Calu3 (cell line): ENCODE measurements around the gene NAGLU. TPM values are rescaled to one million over a fixed set of nuclear protein-coding genes. Genes with fewer than 3 reads are reported as not detected.

Source experiments
- BruUV-seq: library from RNA; stranded (reverse); fragments of 400-500 nt; replicated peaks from 2 replicates; lab custom pipeline; 2021; lab: Mats Ljungman, UMichigan
- CTCF ChIA-PET: fragments of 300-600 bp; sonication (Branson Sonifier 250); formaldehyde crosslinking; loops from one replicate; lab custom pipeline; 2022; ENCODE audit warnings: antibody characterized with exemption; lab: Charles Lee
- DNase-seq: peaks from one replicate; pipeline ENCODE4 v3.0.0; 2022
- H3K27ac Mint-ChIP-seq: one replicate; pipeline ENCODE4 v1.8.0; 2022; ENCODE audit warnings: mixed read lengths; ENCODE audit not compliant: unreplicated experiment
- H3K27me3 Mint-ChIP-seq: one replicate; pipeline ENCODE4 v1.8.0; 2022; ENCODE audit warnings: mixed read lengths; ENCODE audit not compliant: unreplicated experiment
- H3K36me3 Mint-ChIP-seq: one replicate; pipeline ENCODE4 v1.8.0; 2022; ENCODE audit warnings: mild to moderate bottlenecking, moderate library complexity, mixed read lengths; ENCODE audit not compliant: insufficient read depth, unreplicated experiment
- H3K4me1 Mint-ChIP-seq: one replicate; pipeline ENCODE4 v1.8.0; 2022; ENCODE audit warnings: mild to moderate bottlenecking, low read depth, mixed read lengths; ENCODE audit not compliant: unreplicated experiment
- H3K4me3 Mint-ChIP-seq: one replicate; pipeline ENCODE4 v1.8.0; 2022; ENCODE audit warnings: mild to moderate bottlenecking, low read depth, moderate library complexity, mixed read lengths; ENCODE audit not compliant: unreplicated experiment
- H3K9me3 Mint-ChIP-seq: one replicate; pipeline ENCODE4 v1.8.0; 2022; ENCODE audit warnings: low read depth, mixed read lengths; ENCODE audit not compliant: unreplicated experiment
- intact Hi-C: fragments of 100-400 bp; cut with micrococcal nuclease; formaldehyde crosslinking; loops from one replicate; pipeline ENCODE4 v1.10.0; 2022; ENCODE audit not compliant: unreplicated experiment
- total RNA-seq: library from RNA; stranded (reverse); gene quantifications from 2 replicates; pipeline ENCODE4 v1.2.3, GENCODE V29; 2022
- TF ChIP-seq, protein P1 (sequence below): fragments of 200-600 bp; IDR thresholded peaks from one replicate; pipeline ENCODE4 v1.8.0; 2022; ENCODE audit warnings: antibody characterized with exemption; ENCODE audit not compliant: unreplicated experiment

Gene NAGLU
- total RNA-seq, 1 experiment from 2014 or later, result 53.8 TPM

DNA sequence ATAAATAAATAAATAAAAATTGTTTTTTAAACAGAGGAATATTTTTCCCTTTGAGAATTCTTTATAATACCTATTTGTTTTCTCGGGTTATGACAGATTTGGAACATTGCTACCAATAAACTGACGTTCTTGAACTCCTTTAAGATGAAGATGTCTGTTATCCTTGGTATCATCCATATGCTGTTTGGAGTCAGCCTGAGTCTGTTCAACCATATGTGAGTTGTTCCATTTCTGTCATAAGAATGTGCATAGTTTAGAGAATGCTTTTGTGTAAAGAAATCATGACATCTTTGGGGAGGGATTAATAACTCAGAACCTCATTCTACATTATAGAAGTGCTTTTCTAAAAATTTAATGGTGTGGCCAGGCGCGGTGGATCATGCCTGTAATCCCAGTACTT lies 37.2 kb upstream of the NAGLU start:
- CTCF ChIA-PET, result interaction anchor here (0.6 kb wide), 1 partner anchor 41 kb away, joined by 4 read pairs; no protein-coding TSS in a partner anchor
- Mint-ChIP-seq H3K27me3 (no peaks in the 10 kb centered on the region), H3K4me1 (no peaks in the 10 kb centered on the region), H3K4me3 (no peak overlapping the region), H3K36me3 (peaks cover 88% of the 10 kb centered on the region), H3K27ac (no peak overlapping the region), H3K9me3 (no peaks in the 10 kb centered on the region)
- TF ChIP-seq, protein P1, sequence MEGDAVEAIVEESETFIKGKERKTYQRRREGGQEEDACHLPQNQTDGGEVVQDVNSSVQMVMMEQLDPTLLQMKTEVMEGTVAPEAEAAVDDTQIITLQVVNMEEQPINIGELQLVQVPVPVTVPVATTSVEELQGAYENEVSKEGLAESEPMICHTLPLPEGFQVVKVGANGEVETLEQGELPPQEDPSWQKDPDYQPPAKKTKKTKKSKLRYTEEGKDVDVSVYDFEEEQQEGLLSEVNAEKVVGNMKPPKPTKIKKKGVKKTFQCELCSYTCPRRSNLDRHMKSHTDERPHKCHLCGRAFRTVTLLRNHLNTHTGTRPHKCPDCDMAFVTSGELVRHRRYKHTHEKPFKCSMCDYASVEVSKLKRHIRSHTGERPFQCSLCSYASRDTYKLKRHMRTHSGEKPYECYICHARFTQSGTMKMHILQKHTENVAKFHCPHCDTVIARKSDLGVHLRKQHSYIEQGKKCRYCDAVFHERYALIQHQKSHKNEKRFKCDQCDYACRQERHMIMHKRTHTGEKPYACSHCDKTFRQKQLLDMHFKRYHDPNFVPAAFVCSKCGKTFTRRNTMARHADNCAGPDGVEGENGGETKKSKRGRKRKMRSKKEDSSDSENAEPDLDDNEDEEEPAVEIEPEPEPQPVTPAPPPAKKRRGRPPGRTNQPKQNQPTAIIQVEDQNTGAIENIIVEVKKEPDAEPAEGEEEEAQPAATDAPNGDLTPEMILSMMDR, result no peak
- no peak for DNase-seq
- intact Hi-C loops, result no loop called here
- BruUV-seq, result no TSS peak

DNA sequence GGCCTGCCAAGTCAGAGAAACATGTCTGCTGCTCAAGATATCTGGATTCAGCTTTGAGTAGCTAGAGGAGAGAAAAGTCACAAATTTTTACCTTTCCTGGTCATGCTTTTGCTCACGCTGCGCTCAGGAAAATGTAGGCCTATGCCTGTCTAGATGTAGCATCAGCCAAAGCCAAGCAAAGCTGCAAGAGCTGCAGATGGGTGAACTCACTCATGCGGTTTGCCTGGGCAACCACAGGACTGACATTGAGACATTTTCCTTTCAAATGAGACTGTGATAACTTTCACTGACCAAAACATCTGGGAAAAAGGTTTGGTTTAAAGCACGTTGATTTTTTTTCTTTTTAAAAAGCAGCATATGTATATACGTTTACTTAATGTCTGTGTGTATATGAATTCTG lies 34.0 kb upstream of the NAGLU start:
- TF ChIP-seq, protein P1, result no peak
- Mint-ChIP-seq H3K27me3 (no peaks in the 10 kb centered on the region), H3K9me3 (no peaks in the 10 kb centered on the region), H3K4me1 (no peaks in the 10 kb centered on the region), H3K4me3 (no peak overlapping the region), H3K36me3 (peaks cover 69% of the 10 kb centered on the region), H3K27ac (no peak overlapping the region)
- DNase-seq, result no peak
- no TSS peak for BruUV-seq
- CTCF ChIA-PET, result no interaction called here
- intact Hi-C loops, result no loop called here

DNA sequence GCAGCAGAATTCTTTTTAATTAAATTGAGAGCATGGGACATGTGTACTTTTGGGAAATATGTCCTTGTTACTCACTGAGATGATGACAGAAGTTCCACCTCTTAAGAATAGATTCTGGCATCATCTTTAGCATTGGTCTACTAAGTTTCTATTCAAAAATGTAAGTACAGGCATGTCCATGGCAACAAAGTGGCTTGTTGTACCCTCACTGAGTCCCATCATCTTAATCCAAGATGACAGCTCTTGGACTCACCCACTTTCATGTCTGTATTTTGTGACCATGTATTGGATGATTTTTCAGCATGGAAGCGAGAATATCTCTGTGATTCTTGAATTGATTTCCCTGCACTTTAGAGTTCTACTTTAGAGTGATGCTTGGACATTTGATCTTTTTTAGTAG lies 33.1 kb upstream of the NAGLU start:
- Mint-ChIP-seq H3K27me3 (no peaks in the 10 kb centered on the region), H3K9me3 (no peaks in the 10 kb centered on the region), H3K4me1 (no peaks in the 10 kb centered on the region), H3K4me3 (no peak overlapping the region), H3K27ac (no peak overlapping the region), H3K36me3 (peaks cover 69% of the 10 kb centered on the region)
- BruUV-seq, result no TSS peak
- DNase-seq, result no peak
- CTCF ChIA-PET, result no interaction called here
- intact Hi-C loops, result no loop called here
- TF ChIP-seq, protein P1, result no peak

DNA sequence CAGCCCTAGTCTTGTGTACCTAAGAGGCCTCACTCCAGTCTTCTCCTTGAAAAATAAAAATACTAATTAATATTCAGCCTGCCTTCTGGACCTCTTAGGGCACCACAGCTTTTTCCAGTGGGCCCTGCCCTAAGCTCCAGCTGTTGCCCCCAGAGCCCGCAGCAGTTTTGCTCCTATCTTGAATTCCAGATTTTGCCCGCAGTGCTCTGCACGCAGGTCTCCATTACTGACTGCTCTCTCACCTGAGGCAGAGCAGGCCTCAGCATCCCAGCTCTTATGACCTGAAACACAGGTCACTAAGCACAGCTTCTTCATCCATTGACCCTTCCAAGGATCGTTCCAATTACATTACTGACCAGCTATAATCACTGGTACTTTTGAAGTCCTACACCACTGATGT lies 28.4 kb upstream of the NAGLU start:
- Mint-ChIP-seq H3K27ac (no peak overlapping the region), H3K36me3 (peaks cover 74% of the 10 kb centered on the region), H3K4me3 (no peak overlapping the region), H3K27me3 (no peaks in the 10 kb centered on the region), H3K9me3 (no peaks in the 10 kb centered on the region), H3K4me1 (no peaks in the 10 kb centered on the region)
- intact Hi-C loops, result no loop called here
- no TSS peak for BruUV-seq
- no peak for DNase-seq
- TF ChIP-seq, protein P1, result no peak
- CTCF ChIA-PET, result interaction anchor here (0.5 to 1.6 kb wide), 2 partner anchors 10 to 665 kb away, joined by 4 to 5 read pairs; no protein-coding TSS in a partner anchor
